Ammon's horn (tissue), 1 donor: Measurements from ENCODE around the gene ARSD.
"Not testable (repeated sequence)": the region's sequence is repeated elsewhere in the genome, so short reads cannot be mapped to it uniquely, and the experiment has no call there.

Experiments used
- DNase-seq: peaks from one replicate; pipeline ENCODE4 v3.0.0-alpha.2; 2016; ENCODE audit warnings: low spot score

ARSD gene

DNA sequence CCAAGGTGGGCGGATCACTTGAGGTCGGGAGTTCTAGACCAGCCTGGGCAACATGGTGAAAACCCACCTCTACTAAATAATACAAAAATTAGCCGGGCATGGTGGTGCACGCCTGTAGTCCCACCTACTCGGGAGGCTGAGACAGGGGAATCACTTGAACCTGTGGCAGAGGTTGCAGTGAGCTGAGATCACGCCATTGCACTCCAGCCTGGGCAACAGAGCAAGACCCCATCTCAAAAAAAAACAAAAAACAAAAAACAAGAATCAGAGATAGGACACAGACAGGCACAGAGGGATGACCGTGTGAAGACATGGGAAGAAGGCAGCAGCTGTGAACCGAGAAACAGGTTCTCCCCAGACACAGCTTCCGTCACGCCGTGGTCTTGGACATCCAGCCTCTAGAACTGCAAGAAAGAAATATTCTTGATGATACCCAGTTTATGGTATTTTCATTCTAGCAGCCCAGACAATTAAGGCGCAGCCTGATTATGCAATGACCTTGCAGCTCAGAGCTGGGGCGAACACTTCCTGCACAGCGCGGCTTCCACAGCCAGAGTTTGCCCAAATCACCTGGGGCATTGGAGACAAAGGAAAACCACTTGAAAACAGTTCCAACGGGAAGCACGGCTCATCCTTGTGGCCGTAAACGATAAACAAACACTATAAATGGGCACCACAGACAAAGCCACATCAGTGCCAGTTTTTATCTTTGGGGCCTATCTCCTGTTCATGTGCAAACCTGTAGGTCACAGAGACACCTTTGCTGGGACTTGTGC is 4.2 kb upstream of the ARSD start:
- DNase-seq: no peak

DNA sequence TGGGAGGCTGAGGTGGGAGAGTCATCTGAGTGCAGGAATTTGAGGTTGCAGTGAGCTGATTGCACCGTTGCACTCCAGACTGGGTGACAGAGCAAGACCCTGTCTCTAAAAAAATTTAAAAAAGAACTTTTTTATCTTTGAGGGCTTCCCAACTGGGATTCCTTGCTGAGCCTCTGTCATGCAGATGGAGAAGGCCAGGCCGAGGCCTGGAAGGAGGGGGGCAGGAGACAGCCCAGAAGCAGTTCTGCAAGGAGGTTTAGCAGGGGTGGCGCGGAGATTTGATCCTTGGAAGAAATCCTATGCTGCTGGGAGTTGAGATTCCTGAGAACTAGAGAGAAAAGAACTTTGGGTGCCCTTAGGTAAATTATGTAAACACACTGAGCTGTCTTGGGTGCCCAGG is 2.5 kb upstream of the ARSD start:
- DNase-seq: no peak

DNA sequence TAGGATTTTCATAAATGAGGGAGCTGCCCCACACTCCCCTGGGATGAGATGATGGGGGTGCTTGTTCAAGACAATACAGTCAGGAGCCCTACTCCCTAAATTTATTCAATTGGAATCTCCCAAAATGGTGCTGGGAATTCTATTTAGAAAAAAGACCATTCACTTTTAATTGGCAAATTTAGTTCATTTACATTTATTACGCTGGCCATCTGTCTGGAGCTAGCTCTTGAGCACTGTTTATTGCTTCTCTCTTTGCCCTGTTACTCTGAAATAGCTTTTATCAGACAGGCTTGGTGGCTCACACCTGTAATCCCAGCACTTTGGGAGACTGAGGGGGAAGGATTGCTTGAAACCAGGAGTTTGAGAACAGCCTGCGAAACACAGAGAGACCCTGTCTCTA is 2.0 kb upstream of the ARSD start:
- DNase-seq: no peak

DNA sequence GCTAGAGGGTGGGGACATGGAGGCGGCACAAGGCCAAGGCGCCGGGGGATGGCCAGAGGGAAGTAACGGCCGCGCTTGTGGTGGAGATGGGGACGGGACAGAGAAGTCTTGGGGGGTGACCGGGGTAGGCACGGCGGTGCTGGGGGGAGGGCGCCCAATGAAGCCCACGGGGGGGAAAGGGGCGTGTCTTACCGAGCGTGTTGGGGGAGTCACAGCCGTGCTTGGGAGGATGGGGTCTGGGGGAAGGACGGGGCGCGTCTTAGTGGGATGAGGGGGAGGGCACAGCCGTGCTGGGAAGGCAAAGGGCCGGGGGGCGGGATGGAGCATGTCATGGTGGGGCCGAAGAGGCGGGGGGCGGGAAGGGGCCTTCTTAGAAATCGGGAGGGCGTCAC is 952 bp downstream of the ARSD start:
- peak; percentile 49 for DNase-seq

DNA sequence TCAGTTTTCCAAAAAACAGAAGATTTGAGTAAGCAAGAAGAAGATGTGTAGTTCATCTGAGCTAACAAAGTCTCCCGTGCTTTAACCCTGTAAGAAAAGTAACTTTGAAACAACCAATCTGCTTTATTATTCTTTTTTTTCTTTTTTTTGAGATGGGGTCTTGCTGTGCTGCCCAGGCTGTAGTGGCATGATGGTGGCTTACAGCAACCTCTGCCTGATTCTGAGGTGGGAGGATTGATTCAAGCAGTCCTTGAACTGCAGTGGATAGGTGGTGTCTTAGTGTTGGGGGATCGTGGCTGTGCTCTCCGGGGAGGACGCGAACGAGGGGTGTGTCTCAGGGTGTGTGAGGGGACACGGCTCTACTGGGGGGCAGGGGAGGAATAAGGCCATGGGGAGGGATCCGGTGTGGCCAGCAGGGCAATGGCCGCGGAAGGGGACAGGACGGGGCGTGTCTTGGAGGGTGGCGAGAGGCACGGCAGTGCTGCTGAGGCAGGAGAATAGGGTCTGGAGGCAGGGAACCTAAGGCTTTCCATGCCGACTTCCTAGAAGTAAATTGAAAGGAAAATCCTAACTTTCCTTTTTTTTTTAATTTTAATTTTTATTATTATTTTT is 2.4 kb downstream of the ARSD start:
- no peak for DNase-seq

DNA sequence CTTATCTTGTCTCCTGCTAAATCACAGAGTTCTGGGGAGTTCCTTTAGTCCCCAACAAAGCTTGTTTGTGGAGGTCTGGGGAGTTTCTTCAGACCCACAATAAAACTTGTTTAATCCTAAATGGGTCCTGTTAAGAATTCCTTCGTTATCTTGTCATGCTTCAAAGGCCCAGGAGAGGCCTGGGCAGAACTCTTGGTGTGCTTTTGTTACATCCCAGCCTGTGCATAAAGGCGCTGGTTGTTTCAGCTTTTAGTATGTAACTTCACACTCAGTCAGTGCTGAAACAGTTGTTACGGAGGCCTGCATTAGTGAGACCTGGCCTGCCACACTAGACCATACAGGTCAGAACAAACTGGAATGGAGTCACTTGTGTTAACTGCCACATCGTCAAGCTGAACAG is 2.9 kb downstream of the ARSD start:
- DNase-seq: not testable (repeated sequence)

DNA sequence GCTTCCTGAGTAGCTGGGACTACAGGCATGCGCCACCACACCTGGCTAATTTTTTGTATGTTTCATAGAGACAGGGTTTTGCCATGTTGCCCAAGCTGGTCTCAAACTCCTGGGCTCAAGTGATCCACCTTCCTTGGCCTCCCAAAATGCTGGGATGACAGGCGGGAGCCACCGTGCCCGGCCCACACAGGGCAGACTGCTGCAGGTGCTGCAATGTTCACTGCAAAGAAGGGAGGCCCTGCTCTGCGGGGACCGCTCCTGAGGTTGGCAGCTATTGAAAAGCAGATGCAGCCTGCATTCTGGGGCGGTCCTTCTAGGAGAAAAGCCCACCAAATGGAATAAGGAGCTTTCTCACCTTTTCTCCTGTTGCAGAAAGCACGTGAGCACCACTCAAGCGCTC is 5.0 kb downstream of the ARSD start:
- no peak for DNase-seq

DNA sequence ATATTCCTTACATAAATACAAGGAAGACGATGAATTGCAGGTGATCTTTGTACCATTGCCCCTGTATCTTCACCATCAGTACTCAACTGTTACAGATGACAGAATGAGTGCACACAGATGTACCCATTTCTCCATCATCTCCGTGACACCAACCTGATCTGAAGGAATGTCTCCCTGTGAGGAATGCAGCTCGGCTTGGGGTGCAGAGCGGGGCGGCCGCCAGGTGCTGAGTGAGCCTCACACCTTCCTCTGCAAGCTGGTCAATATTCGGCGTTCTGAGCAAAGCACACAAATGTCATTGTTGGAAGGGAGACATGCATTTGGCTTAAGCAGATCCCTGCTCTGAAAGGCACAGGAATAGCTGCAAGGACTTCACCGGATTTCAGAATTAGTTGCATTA is 7.4 kb downstream of the ARSD start:
- no peak for DNase-seq

DNA sequence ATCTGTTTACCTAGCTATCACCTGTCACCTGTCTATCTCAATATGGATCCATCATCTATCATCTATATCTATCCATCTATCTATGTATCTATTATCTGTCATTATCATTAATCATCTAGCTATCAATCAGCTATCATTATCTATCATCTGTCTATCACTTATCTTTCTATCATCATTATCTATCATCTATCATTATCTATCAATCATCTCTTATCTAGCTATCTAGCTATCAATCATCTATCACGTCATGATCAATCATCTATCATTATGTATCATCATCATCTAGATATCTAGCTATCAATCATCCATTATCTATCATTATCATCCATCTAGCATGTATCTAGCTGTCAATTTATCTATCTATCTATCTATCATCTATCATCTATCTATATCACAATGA is 7.9 kb downstream of the ARSD start:
- DNase-seq: no peak

DNA sequence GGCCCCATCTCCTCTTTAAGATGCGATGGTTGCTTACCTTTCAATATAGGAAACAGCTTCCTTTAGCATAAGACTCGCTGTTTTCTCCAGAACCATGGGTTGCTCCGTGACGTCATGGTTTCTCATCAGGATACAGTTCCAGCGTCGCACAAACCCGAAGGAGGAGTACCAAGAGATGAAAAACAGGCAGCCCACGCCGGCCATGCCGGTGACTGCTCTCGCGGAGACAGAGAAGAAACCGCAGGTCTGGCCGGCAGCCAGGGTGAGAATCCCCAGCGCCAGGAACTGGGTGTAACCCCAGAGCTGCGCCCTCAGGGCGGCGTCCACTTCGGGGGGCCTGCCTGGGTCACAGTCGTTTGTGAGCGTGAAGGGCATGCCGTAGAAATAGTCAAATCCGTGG is 11.4 kb downstream of the ARSD start:
- DNase-seq: no peak

DNA sequence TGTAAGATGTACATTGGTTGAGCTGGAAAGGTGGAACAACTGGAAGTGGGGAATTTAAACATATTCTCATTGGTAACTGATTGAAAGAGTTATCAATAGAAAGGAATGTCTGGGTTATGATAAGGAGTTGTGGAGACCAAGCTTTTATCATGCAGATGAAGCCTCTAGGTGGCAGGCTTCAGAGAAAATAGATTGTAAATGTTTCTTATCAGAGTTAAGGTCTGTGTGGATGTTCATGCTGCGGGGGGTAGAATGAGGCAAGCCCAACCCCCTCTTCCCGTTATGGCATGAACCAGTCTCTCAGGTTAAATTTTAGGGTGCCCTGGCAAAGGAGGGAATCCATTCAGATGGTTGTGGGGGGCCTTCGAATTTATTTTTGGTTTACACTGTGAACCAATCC is 16.0 kb downstream of the ARSD start:
- no peak for DNase-seq

DNA sequence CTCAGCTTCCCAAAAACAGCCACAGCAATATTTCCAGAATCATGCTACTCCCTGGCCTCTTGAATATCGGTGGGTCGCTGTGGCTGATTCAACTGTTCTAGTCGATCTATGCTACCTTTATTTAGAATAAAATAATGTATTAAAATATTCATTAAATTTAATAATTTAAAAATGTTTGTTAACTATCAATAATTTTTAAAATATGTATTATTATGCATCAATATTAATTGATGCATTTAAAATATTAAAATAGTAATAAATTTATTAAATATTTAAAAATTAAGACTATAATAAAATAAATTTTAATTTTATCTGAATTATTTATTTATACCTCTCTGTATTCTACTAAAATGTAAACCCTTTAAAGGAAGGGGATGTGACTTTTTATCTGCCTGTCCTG is 19.0 kb downstream of the ARSD start:
- DNase-seq: no peak

DNA sequence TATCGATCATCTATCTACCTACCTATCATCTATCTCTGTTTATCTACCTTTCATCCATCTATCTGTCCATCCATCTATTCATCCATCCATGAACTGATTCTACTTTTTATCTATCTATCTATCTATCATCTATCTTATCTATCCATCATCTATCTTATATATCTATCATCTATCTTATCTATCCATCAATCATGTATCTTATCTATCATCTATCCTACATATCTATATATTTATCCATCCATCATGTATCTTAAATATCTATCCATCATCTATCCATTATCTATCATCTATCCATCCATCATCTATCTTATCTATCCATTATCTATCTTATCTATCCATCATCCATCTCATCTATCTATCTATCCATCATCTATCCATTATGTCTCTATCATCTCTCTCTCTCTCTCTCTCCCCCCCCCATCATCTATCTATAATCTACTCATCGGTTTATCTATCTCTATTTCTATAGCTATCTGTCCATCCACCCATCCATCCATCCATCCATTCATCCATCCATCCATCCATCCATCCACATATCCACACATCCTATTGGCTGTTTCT is 20.9 kb downstream of the ARSD start:
- DNase-seq: no peak

DNA sequence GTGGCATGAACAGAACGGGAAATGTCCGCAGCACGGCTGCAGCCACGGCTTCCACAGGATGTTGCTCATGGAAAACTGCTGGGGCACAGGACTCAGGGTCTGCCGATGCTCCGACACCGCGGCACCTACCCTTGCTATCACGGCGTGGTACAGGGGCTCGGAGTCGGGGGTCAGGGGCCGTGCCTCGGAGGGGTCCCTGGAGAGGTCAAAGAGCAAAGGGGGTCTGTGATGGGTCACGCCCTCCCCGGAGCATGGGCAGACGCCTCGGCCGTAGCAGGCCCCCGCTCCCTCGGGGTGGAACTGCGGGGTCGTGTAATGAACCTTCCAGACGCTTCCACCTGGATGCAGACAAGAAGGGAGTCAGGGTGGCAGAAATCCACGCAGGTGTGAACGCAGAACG is 21.8 kb downstream of the ARSD start:
- no peak for DNase-seq

DNA sequence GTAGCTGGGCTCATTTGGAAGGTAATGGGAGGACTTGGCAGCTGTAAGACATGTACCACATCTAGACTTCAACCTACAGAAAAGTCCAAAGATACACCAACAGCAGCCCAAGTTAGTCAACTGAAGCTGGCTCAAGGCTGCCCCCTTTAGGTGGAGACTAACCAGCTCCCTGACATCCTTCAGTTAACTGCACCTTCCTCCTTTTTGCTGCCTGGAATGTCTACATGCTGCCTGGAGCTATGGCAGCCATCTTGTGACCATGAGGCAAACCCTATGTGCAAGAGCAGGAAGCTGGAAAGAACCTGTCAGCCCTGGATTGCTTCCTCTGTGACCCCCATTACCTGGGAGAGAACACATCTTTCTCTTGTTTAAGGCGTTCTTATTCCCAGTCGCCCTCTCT is 25.8 kb downstream of the ARSD start:
- DNase-seq: no peak

DNA sequence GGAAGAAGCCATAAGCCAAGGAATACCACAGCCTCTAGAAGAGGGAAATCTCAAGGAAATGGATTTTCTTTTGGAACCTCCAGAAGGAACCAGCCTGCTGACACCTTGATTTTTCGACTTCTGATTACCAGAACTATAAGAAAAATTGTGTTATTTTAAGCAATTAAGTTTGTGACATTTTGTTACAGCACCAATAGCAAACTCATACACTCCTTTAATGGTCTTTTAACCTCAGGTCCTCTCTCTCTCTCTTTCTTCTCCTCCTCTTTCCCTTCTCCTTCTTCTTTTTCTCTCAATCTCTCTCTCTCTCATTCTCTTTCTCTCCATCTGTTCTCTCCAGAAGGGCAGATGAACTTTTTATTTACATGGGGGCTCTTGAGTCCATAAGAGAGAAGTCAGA is 26.3 kb downstream of the ARSD start:
- DNase-seq: no peak

DNA sequence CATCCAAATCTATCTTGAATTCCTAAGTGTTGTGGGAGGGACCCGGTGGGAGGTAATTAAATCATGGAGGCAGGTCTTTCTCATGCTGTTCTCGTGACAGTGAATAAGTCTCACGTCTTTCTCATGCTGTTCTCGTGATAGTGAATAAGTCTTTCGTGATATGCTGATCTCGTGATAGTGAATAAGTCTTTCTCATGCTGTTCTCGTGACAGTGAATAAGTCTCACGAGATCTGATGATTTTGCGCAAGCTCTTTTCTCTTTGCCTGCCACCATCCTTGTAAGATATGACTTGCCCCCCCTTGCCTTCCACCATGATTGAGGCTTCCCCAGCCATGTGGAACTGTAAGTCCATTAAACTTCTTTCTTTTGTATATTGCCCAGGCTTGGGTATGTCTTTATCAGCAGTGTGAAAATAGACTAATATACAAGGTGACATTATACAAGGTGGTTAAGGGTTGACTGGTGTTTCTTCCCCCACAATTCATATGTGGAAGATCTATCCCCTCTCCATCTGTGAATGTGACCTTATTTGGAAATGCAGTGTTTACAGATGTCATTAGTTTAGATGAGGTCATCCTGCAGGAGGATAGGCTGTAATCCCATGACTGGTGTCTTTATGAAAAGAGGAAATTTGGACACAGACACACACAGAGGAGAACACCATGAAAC is 27.6 kb downstream of the ARSD start:
- DNase-seq: no peak

DNA sequence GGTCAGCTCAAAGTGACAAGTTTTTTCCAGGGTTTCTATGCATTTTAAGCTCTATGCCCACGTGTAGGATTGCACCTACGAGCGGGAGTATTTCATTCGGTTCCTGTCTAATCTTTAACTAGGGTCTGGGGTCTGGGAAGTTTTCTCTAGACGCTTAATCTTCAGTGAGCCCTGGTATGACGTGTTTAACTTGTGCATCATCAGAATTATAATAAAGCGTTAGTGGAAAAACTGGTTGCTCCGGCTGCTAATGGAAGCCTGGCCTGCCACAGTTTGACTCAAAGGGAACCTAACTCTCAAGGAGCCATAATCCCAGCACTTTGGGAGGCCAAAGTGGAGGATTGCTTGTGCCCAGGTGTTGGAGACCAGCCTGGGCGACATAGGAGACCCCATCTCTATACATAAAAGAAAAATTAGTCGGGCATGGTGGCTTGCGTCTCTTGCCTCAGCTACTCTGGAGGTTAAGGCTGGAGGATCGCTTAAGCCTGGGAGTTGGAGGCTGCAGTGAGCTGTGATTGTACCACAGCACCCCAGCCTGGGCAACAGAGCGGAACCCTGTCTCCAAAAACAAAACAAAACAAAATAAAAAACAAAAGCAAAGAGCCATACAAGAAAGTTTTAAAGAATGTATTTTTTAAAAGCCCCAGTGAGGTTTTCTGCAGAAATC is 30.2 kb downstream of the ARSD start:
- DNase-seq: no peak

DNA sequence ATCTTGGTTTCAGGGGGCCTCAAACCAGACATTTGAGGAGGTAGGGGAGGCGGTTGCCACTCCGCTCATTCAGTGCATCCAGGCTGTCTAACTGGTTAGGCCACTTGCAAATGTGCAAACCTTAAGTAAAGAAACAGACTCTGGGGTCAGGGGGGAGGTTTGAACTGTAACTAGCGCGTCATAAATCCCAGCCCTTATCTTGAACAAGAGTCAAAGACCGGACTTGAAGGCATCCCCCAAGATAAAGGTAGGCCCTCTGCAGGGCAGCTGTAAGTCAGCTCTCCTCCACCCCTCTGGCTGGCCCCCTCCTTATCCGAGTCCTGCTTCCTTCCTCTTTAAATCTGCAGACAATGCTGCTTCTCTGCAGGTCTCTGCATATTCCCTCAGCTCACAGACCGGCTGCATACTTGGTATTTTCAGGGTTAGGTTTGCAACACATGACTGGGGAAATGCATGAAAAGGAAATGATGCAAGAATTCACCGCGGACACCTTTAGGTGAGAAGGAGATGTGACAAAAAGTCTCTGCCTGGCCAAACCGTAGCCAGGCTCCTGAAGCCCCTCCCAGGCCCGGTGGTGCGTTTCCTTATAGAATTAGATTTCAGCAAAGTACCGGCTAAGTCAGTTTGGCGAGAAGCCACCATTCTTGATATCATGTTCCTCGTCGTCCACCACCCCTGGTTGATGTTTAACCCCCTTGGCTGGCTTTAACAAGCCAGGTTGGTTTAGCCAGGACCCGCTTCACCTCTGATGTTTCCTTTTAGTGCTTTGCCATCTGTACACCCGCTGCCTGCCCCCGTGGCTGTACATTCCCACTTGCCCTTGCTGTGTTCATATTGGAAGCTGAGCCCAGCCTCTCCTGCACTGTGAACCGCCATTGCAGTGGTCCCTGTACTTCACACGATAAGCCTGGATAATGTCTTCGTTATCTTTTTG is 31.2 kb downstream of the ARSD start:
- DNase-seq: not testable (repeated sequence)

DNA sequence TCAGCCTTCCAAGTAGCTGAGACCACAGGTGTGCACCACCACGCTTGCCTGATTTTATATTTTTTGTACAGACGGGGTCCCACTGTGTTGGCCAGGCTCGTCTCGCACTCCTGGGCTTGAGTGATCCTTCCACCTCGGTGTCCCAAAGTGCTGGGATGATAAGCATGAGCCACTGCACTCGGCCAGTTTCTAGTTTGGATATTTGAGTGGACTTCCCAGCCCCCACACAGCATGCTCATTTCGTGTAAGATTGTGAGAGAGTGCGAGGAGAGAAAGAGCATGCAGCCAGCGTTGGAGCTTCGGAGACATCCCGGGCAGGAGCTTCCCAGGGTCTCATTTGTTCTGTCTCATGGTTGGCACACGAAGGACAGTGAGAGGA is 31.8 kb downstream of the ARSD start:
- DNase-seq: no peak

DNA sequence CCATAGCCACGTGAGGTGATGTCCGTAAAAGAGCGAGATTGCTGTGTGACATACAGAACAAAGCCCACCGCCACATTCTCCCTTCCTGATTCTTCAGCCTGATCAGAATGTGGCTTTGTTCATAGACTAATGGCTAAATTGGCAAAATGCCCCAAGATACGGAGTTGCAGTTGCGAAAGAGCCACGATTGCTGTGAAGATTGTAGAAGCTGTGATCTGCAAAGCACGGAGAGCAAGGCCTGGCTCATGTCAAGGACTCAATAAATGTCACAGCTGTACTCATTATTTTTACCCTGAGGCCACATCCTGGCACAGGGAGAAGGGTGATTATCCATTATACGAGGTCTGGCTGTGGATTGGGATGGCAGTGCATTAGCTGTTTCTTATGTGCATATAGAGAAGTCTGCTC is 34.2 kb downstream of the ARSD start:
- no peak for DNase-seq

DNA sequence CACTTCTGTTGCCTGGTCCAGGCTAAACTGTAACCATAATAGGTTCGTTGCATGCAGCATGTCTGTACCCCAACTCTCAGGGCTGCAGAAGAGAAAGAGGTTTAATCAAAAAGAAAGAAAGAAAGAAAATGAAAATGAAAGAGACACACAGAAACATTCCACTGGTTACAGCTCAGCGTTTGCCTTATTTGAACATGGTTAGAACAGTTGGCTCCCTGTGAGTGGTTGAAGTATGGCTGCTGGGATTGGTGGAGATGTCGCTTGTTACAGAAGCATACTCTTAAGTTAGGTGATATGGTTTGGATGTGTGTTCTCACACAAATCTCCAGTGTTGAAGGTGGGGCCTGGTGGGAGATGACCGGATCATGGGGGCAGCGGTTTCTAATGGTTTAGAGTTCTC is 36.3 kb downstream of the ARSD start:
- DNase-seq: no peak
